GM21390 (cell line): ENCODE measurements around the gene INSIG2.
A peak's percentile ranks its signal among the peaks of the same experiment; 100 is the strongest.

Experiments
- ATAC-seq: cut with Tn5 transposase; IDR thresholded peaks from one replicate; pipeline ENCODE4 v1.9.1; 2021; ENCODE audit not compliant: unreplicated experiment

Gene INSIG2

GRCh38 chr2:118098307-118099030, 10.2 kb downstream of the INSIG2 start:
- ATAC-seq: no peak

GRCh38 chr2:118102433-118103082, 14.3 kb downstream of the INSIG2 start:
- no peak for ATAC-seq

GRCh38 chr2:118103951-118104940, 16.0 kb downstream of the INSIG2 start:
- ATAC-seq: peak; percentile 97

GRCh38 chr2:118105497-118105896, 17.2 kb downstream of the INSIG2 start:
- no peak for ATAC-seq

GRCh38 chr2:118106926-118107325, 18.7 kb downstream of the INSIG2 start:
- ATAC-seq: no peak

- ATAC-seq: no peak
These were observed 22.0 kb downstream of the INSIG2 start for GRCh38 chr2:118110310-118110709.

- no peak for ATAC-seq
These were observed 22.7 kb downstream of the INSIG2 start for GRCh38 chr2:118110991-118111390.

GRCh38 chr2:118112771-118113334, 24.6 kb downstream of the INSIG2 start:
- no peak for ATAC-seq

- ATAC-seq: no peak
These were observed 26.6 kb downstream of the INSIG2 start for GRCh38 chr2:118114863-118115262.

- ATAC-seq: no peak
These were observed 27.5 kb downstream of the INSIG2 start for GRCh38 chr2:118115761-118116160.

- no peak for ATAC-seq
These were observed 30.2 kb downstream of the INSIG2 start for GRCh38 chr2:118118479-118118878.

GRCh38 chr2:118119158-118119727, 31.0 kb downstream of the INSIG2 start:
- no peak for ATAC-seq

GRCh38 chr2:118119761-118120400, 31.6 kb downstream of the INSIG2 start:
- ATAC-seq: no peak

GRCh38 chr2:118120401-118120780, 32.1 kb downstream of the INSIG2 start:
- ATAC-seq: no peak

- ATAC-seq: no peak
These were observed 32.8 kb downstream of the INSIG2 start for GRCh38 chr2:118121101-118121500.

- ATAC-seq: no peak
These were observed 33.8 kb downstream of the INSIG2 start for GRCh38 chr2:118121986-118122524.

- peak; percentile 89 for ATAC-seq
These were observed 34.5 kb downstream of the INSIG2 start for GRCh38 chr2:118122594-118123281.

GRCh38 chr2:118123561-118124232, 35.4 kb downstream of the INSIG2 start:
- no peak for ATAC-seq
